H9 (cell line): ENCODE measurements around the gene AHCY. TPM values are rescaled to one million over a fixed set of nuclear protein-coding genes. Genes with fewer than 3 reads are reported as not detected.

Experiments
- DNase-seq: peaks from one replicate; pipeline ENCODE4 v3.0.0-alpha.2; 2017
- H2AFZ ChIP-seq: one replicate; pipeline ENCODE4 v1.6.1; 2013; ENCODE audit warnings: mild to moderate bottlenecking, low read length, control low read depth, moderate library complexity
- H2AK5ac ChIP-seq: 2 replicates; pipeline ENCODE4 v1.6.1; 2013; ENCODE audit warnings: low read length, control low read depth, mixed read lengths; ENCODE audit not compliant: insufficient read length
- H2BK120ac ChIP-seq: one replicate; pipeline ENCODE4 v1.6.1; 2013; ENCODE audit warnings: low read depth, mild to moderate bottlenecking, low read length, control low read depth, inconsistent platforms; ENCODE audit not compliant: poor library complexity, severe bottlenecking
- H2BK12ac ChIP-seq: 2 replicates; pipeline ENCODE4 v1.6.1; 2013; ENCODE audit warnings: low read length, control low read depth, mixed read lengths, low read depth; ENCODE audit not compliant: insufficient read length
- H2BK15ac ChIP-seq: 2 replicates; pipeline ENCODE4 v1.6.1; 2013; ENCODE audit warnings: low read depth, low read length, control low read depth
- H2BK20ac ChIP-seq: one replicate; pipeline ENCODE4 v1.6.1; 2013; ENCODE audit warnings: low read depth, mild to moderate bottlenecking, low read length, control low read depth, inconsistent platforms; ENCODE audit not compliant: poor library complexity, severe bottlenecking
- H2BK5ac ChIP-seq: 2 replicates; pipeline ENCODE4 v1.6.1; 2013; ENCODE audit warnings: low read length, control low read depth, mixed read lengths; ENCODE audit not compliant: insufficient read length
- H3K14ac ChIP-seq: 2 replicates; pipeline ENCODE4 v1.6.1; 2013; ENCODE audit warnings: low read length, control low read depth; ENCODE audit not compliant: insufficient read depth
- H3K18ac ChIP-seq: 2 replicates; pipeline ENCODE4 v1.6.1; 2013; ENCODE audit warnings: low read depth, mild to moderate bottlenecking, mixed read lengths, low read length, control low read depth; ENCODE audit not compliant: insufficient read length
- H3K23ac ChIP-seq: 2 replicates; pipeline ENCODE4 v1.6.1; 2013; ENCODE audit warnings: low read length, control low read depth, mixed read lengths, low read depth; ENCODE audit not compliant: insufficient read length
- H3K23me2 ChIP-seq: 2 replicates; pipeline ENCODE4 v1.6.1; 2013; ENCODE audit warnings: low read depth, mild to moderate bottlenecking, mixed read lengths, low read length, control low read depth; ENCODE audit not compliant: insufficient read length, poor library complexity, severe bottlenecking
- H3K27ac ChIP-seq: 2 replicates; pipeline ENCODE4 v1.5.1; 2013; ENCODE audit warnings: low read length, control low read depth, mixed read lengths, low read depth; ENCODE audit not compliant: insufficient read length
- H3K27me3 ChIP-seq: 2 replicates; pipeline ENCODE4 v1.6.1; 2013; ENCODE audit warnings: low read length, control low read depth, inconsistent platforms; ENCODE audit not compliant: insufficient read depth
- H3K4ac ChIP-seq: 2 replicates; pipeline ENCODE4 v1.6.1; 2013; ENCODE audit warnings: low read depth, mild to moderate bottlenecking, control low read depth, inconsistent platforms, low read length, moderate library complexity
- H3K4me1 ChIP-seq: 2 replicates; pipeline ENCODE4 v1.6.1; 2013; ENCODE audit warnings: low read length, control low read depth, inconsistent platforms; ENCODE audit not compliant: insufficient read depth
- H3K4me2 ChIP-seq: 2 replicates; pipeline ENCODE4 v1.6.1; 2013; ENCODE audit warnings: low read length, control low read depth, mixed read lengths; ENCODE audit not compliant: insufficient read length, insufficient read depth
- H3K56ac ChIP-seq: 2 replicates; pipeline ENCODE4 v1.6.1; 2013; ENCODE audit warnings: low read depth, mild to moderate bottlenecking, mixed read lengths, low read length, control low read depth; ENCODE audit not compliant: insufficient read length
- H3K79me1 ChIP-seq: 2 replicates; pipeline ENCODE4 v1.6.1; 2013; ENCODE audit warnings: low read depth, mild to moderate bottlenecking, moderate library complexity, low read length, control low read depth, inconsistent platforms; ENCODE audit not compliant: insufficient read depth, poor library complexity, severe bottlenecking
- H3K79me2 ChIP-seq: 2 replicates; pipeline ENCODE4 v1.6.1; 2013; ENCODE audit warnings: low read length, control low read depth, inconsistent platforms; ENCODE audit not compliant: insufficient read depth
- H3K9ac ChIP-seq: 2 replicates; pipeline ENCODE4 v1.6.1; 2013; ENCODE audit warnings: low read length, control low read depth, mixed read lengths; ENCODE audit not compliant: insufficient read length; ENCODE audit errors: extremely low read depth
- H3K9me3 ChIP-seq: one replicate; pipeline ENCODE4 v1.6.1; 2013; ENCODE audit warnings: low read depth, low read length, inconsistent platforms; ENCODE audit not compliant: control insufficient read depth
- H3T11ph ChIP-seq: one replicate; pipeline ENCODE4 v1.6.1; 2013; ENCODE audit warnings: mild to moderate bottlenecking, low read length, control low read depth, inconsistent platforms
- H4K20me1 ChIP-seq: one replicate; pipeline ENCODE4 v1.6.1; 2013; ENCODE audit not compliant: control insufficient read depth, insufficient read length, insufficient read depth
- H4K5ac ChIP-seq: 2 replicates; pipeline ENCODE4 v1.6.1; 2013; ENCODE audit warnings: low read depth, mild to moderate bottlenecking, mixed read lengths, low read length, control low read depth; ENCODE audit not compliant: insufficient read length
- H4K8ac ChIP-seq: replicated peaks from 2 replicates; pipeline ENCODE4 v1.6.1; 2013; ENCODE audit warnings: low read length, control low read depth, mixed read lengths, low read depth; ENCODE audit not compliant: insufficient read length
- H4K91ac ChIP-seq: 2 replicates; pipeline ENCODE4 v1.6.1; 2013; ENCODE audit warnings: low read depth, mild to moderate bottlenecking, moderate library complexity, mixed read lengths, low read length, control low read depth; ENCODE audit not compliant: insufficient read length
- H3K27ac Mint-ChIP-seq, 3 experiments: 2 replicates in 2 of 3; 3 replicates in 1 of 3; pipeline ENCODE4 v1.8.0; 2020 to 2021; ENCODE audit warnings: mixed read lengths in 3 of 3, mild to moderate bottlenecking in 1 of 3, moderate library complexity in 1 of 3
- H3K27me3 Mint-ChIP-seq: 2 replicates; pipeline ENCODE4 v1.8.0; 2021; ENCODE audit warnings: low read depth, mild to moderate bottlenecking, moderate library complexity, mixed read lengths
- H3K36me3 Mint-ChIP-seq, 3 experiments: 2 replicates in 2 of 3; 3 replicates in 1 of 3; pipeline ENCODE4 v1.8.0; 2020 to 2021; ENCODE audit warnings: low read depth in 3 of 3, mixed read lengths in 3 of 3; ENCODE audit not compliant: insufficient read depth in 1 of 3
- H3K4me1 Mint-ChIP-seq, 2 experiments: 2 replicates each; pipeline ENCODE4 v1.8.0; 2020; ENCODE audit warnings: mixed read lengths in 2 of 2
- H3K4me3 Mint-ChIP-seq, 2 experiments: 2 replicates in 1 of 2; 3 replicates in 1 of 2; pipeline ENCODE4 v1.8.0; 2020 to 2021; ENCODE audit warnings: mild to moderate bottlenecking in 2 of 2, mixed read lengths in 2 of 2, moderate library complexity in 1 of 2
- H3K9me3 Mint-ChIP-seq, 2 experiments: 2 replicates in 1 of 2; 3 replicates in 1 of 2; pipeline ENCODE4 v1.8.0; 2020; ENCODE audit warnings: mild to moderate bottlenecking in 2 of 2, mixed read lengths in 2 of 2, moderate library complexity in 1 of 2
- WGBS: extraction: QIAGEN DNeasy Blood & Tissue Kit; methylation state at CpG from one replicate; pipeline ENCODE4 v1.1.7; 2013; ENCODE audit warnings: missing lambda C conversion rate, low lambda C conversion rate, mixed read lengths; ENCODE audit not compliant: insufficient read length; ENCODE audit errors: extremely low coverage; 5-methylcytosine and 5-hydroxymethylcytosine counted together
- total RNA-seq: library from RNA; stranded (reverse); gene quantifications from 2 replicates; pipeline ENCODE4 v1.2.1, GENCODE V29; 2021
- TF ChIP-seq, protein P1 (sequence below): fragments of 200-600 bp; sonication (generic); conservative IDR thresholded peaks from 3 replicates; pipeline ENCODE4 v1.8.0; 2021; ENCODE audit warnings: antibody characterized with exemption, mild to moderate bottlenecking

The AHCY gene
- total RNA-seq, 1 experiment from 2014 or later, result 461 TPM

DNA sequence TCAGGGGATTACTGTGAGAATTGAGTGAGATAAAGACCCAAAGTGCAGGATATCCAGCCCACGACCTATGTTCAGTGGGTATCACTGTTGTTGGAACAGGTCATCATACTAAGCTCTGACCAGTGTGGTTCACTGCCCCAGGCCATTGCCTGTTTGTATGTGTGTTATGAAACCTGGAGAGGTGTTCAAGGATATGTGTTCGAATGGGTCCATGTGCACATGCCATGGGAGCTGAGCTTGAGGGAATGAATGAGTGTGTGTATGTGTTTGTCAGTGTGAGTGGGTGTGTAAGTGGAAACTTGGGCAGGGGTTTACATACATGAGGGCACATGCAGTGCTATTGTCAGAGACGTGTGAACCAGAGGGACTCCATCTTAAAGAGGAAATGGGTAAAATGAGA, 17.7 kb upstream of the AHCY start:
- Mint-ChIP-seq H3K27ac (no peak overlapping the region; a peak in 1 of 7 replicates), H3K9me3 (no peaks in the 10 kb centered on the region), H3K4me3 (no peak overlapping the region), H3K27me3 (0 out of 2 replicates have a peak, but pooled peaks cover 1% of the 10 kb centered on the region), H3K36me3 (no peaks in the 10 kb centered on the region), H3K4me1 (peaks cover 43 to 45% of the 10 kb centered on the region in 2 experiments)
- H3K23me2 ChIP-seq, result no peaks in the 10 kb centered on the region
- no peak overlapping the region for H3K4me2 ChIP-seq
- H2AK5ac ChIP-seq, result no peak overlapping the region
- no peak overlapping the region for H2AFZ ChIP-seq
- no peaks in the 10 kb centered on the region for H3K79me2 ChIP-seq
- no peak overlapping the region for H2BK15ac ChIP-seq
- H3K9me3 ChIP-seq, result no peaks in the 10 kb centered on the region
- H3K4me1 ChIP-seq, result peaks cover 10% of the 10 kb centered on the region; the same call in 1 of the 2 replicates
- no peak overlapping the region for H4K91ac ChIP-seq
- no peak overlapping the region for H3K27ac ChIP-seq
- no peak overlapping the region for H2BK5ac ChIP-seq
- H3K27me3 ChIP-seq, result no peaks in the 10 kb centered on the region
- H4K5ac ChIP-seq, result no peak overlapping the region
- H3T11ph ChIP-seq, result no peak overlapping the region
- H3K23ac ChIP-seq, result no peak overlapping the region
- H4K20me1 ChIP-seq, result no peaks in the 10 kb centered on the region
- TF ChIP-seq, protein P1, sequence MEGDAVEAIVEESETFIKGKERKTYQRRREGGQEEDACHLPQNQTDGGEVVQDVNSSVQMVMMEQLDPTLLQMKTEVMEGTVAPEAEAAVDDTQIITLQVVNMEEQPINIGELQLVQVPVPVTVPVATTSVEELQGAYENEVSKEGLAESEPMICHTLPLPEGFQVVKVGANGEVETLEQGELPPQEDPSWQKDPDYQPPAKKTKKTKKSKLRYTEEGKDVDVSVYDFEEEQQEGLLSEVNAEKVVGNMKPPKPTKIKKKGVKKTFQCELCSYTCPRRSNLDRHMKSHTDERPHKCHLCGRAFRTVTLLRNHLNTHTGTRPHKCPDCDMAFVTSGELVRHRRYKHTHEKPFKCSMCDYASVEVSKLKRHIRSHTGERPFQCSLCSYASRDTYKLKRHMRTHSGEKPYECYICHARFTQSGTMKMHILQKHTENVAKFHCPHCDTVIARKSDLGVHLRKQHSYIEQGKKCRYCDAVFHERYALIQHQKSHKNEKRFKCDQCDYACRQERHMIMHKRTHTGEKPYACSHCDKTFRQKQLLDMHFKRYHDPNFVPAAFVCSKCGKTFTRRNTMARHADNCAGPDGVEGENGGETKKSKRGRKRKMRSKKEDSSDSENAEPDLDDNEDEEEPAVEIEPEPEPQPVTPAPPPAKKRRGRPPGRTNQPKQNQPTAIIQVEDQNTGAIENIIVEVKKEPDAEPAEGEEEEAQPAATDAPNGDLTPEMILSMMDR, result no peak
- H4K8ac ChIP-seq, result no peak overlapping the region
- no peak overlapping the region for H3K18ac ChIP-seq
- H3K56ac ChIP-seq, result no peak overlapping the region
- H3K9ac ChIP-seq, result no peak overlapping the region
- no CpG with 5 or more reads among the region's 3 CpGs for WGBS
- no peaks in the 10 kb centered on the region for H3K79me1 ChIP-seq
- H2BK20ac ChIP-seq, result no peak overlapping the region
- no peak overlapping the region for H3K4ac ChIP-seq
- no peak overlapping the region for H2BK120ac ChIP-seq
- H3K14ac ChIP-seq, result 0 out of 2 replicates have a peak overlapping the region, but pooled peaks have one; percentile 45
- H2BK12ac ChIP-seq, result no peak overlapping the region
- no peak for DNase-seq
